ENCODE data around the gene PUS3.

Gene PUS3

GRCh38 chr11:125945797-125946520, 43.0 kb upstream of the PUS3 start, which contains the start of gene VSIG10L2:
VSIG10L2 (plus strand) TSS chr11:125946044; CDS start chr11:125946056, 12 bp downstream.
- H3K4me2 ChIP-seq (ENCODE audit: low read depth, low read length, poor library complexity, severe bottlenecking) = no peak within 1 kb of the TSS
- no peak within 1 kb of the TSS for H3K27ac ChIP-seq (ENCODE audit: low read depth, low read length)
- no peaks in the 10 kb centered on the region for H3K9me3 ChIP-seq (ENCODE audit: insufficient read depth, low read length)
- no peak within 1 kb of the TSS for H3K9ac ChIP-seq (ENCODE audit: low read length)
- H3K79me2 ChIP-seq (ENCODE audit: insufficient read depth, low read length) = no peaks in the 10 kb centered on the region
- H3K36me3 ChIP-seq (ENCODE audit: low read length) = no peaks in the 10 kb centered on the region
- no peak within 1 kb of the TSS for H2AFZ ChIP-seq (ENCODE audit: low read depth, low read length, severe bottlenecking)
- no peaks in the 10 kb centered on the region for H3F3A ChIP-seq (ENCODE audit: insufficient read depth)
- TF ChIP-seq EZH2phosphoT487 (conservative IDR thresholded peaks at IDR 0.05; ENCODE audit: low read length) (no peak), CTCF (IDR thresholded peaks at IDR 0.05; ENCODE audit: insufficient read depth, low read length, poor library complexity, severe bottlenecking) (no peak)
- H3K27me3 ChIP-seq (ENCODE audit: low read length) = no peaks in the 10 kb centered on the region
- H3K4me3 ChIP-seq (ENCODE audit: insufficient read depth, low read length, poor library complexity, severe bottlenecking) = no peak within 1 kb of the TSS
- no peaks in the 10 kb centered on the region for H4K20me1 ChIP-seq (ENCODE audit: low read depth, low read length)
- H3K9me2 ChIP-seq (replicated peaks; ENCODE audit: insufficient read depth, low read length) = no peaks in the 10 kb centered on the region

DNA sequence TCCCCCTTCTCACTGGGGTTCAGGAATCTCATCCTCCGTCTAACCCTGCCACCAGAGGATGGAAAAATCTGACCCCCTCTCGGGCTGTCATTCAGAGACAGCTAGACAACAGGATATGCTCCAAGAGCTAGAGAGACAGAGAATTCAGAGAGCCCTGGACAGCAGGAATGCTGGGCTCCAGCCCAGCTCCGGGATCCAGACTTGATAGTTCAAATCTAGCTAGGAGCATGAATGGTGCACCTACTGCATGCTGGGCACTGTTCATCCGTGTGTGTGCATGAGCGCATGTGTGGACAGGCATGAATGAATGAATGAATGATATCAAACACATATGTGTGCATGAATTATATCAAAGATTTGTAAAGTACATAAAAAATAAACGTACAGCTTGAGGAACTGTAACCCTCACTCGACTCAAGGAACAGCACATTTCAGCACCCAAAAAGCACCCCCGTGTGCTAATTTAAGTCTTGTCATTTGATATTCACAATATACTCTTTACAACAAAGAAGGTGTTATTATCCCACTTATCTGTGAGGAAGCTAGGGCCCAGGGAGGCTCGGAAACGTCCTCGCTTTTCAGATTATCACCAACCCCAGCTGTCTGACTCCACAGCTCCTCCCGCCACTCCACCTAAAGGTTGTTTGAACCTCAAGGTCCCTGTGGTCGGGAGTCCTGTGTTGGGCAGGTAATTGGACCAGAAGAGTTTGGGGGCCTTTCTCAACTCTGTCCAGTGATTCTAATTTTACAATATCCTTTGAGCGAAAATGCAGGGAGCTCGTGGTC, 42.2 kb upstream of the PUS3 start:
- TF ChIP-seq CTCF (IDR thresholded peaks at IDR 0.05; ENCODE audit: insufficient read depth, low read length, poor library complexity, severe bottlenecking) (no peak), EZH2phosphoT487 (conservative IDR thresholded peaks at IDR 0.05; ENCODE audit: low read length) (no peak)
- Histone ChIP-seq H3K36me3 (ENCODE audit: low read length) (no peaks in the 10 kb centered on the region), H3K79me2 (ENCODE audit: insufficient read depth, low read length) (no peaks in the 10 kb centered on the region), H2AFZ (ENCODE audit: low read depth, low read length, severe bottlenecking) (no peak overlapping the region), H3K9me2 (replicated peaks; ENCODE audit: insufficient read depth, low read length) (no peaks in the 10 kb centered on the region), H3K27ac (ENCODE audit: low read depth, low read length) (no peak overlapping the region), H4K20me1 (ENCODE audit: low read depth, low read length) (no peaks in the 10 kb centered on the region), H3K4me3 (ENCODE audit: insufficient read depth, low read length, poor library complexity, severe bottlenecking) (no peak overlapping the region), H3K27me3 (ENCODE audit: low read length) (no peaks in the 10 kb centered on the region), H3K9me3 (ENCODE audit: insufficient read depth, low read length) (no peaks in the 10 kb centered on the region), H3K9ac (ENCODE audit: low read length) (no peak overlapping the region), H3K4me2 (ENCODE audit: low read depth, low read length, poor library complexity, severe bottlenecking) (no peak overlapping the region), H3F3A (ENCODE audit: insufficient read depth) (no peaks in the 10 kb centered on the region)

DNA sequence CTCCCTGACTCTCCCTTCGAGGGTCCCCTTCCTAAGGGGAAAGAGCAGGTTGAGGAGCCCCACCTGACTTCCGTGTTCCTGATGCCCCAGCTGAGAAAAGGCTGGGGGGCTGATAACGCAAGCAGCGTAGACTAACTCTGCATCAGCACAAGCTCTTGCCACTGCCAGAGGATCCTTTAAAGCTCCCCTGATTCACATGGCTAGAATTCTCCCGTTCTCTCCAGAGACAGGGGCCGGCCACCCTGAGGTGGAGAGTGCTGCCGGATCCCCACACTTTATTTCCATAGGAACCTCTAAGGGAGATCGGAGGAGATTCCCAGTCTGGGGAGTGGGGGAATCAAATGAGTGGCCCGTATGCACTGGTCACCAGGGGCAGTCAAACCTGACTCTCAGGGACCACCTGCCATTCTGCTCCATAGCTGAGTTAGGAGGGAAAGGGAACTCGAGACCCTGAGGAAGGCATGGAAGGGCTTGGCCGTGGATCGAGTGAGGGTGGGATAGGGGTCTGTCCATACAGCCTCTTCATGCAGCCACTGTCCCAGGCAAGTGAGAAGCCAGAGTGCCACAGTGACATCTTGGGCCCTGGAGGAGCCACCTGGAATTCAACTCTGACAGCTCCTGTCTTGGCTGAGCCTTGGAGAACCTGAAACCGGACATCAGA, 41.5 kb upstream of the PUS3 start:
- H3K9me2 ChIP-seq (replicated peaks; ENCODE audit: insufficient read depth, low read length) = no peaks in the 10 kb centered on the region
- H3K9me3 ChIP-seq (ENCODE audit: insufficient read depth, low read length) = no peaks in the 10 kb centered on the region
- no peak overlapping the region for H3K4me3 ChIP-seq (ENCODE audit: insufficient read depth, low read length, poor library complexity, severe bottlenecking)
- TF ChIP-seq CTCF (IDR thresholded peaks at IDR 0.05; ENCODE audit: insufficient read depth, low read length, poor library complexity, severe bottlenecking) (no peak), EZH2phosphoT487 (conservative IDR thresholded peaks at IDR 0.05; ENCODE audit: low read length) (no peak)
- no peaks in the 10 kb centered on the region for H3F3A ChIP-seq (ENCODE audit: insufficient read depth)
- no peak overlapping the region for H3K9ac ChIP-seq (ENCODE audit: low read length)
- no peak overlapping the region for H3K27ac ChIP-seq (ENCODE audit: low read depth, low read length)
- H3K27me3 ChIP-seq (ENCODE audit: low read length) = no peaks in the 10 kb centered on the region
- H2AFZ ChIP-seq (ENCODE audit: low read depth, low read length, severe bottlenecking) = no peak overlapping the region
- no peaks in the 10 kb centered on the region for H3K79me2 ChIP-seq (ENCODE audit: insufficient read depth, low read length)
- no peaks in the 10 kb centered on the region for H3K36me3 ChIP-seq (ENCODE audit: low read length)
- H4K20me1 ChIP-seq (ENCODE audit: low read depth, low read length) = no peaks in the 10 kb centered on the region
- no peak overlapping the region for H3K4me2 ChIP-seq (ENCODE audit: low read depth, low read length, poor library complexity, severe bottlenecking)
